ENCODE results near the gene XYLB.
"Not testable (repeated sequence)": the region's sequence is repeated elsewhere in the genome, so short reads cannot be mapped to it uniquely, and the experiment has no call there.

Gene XYLB

GRCh38 chr3:38346587-38347410, at the start of gene XYLB:
Gene XYLB (plus strand): TSS chr3:38346785. CDS start chr3:38346869, 84 bp downstream.
- DNase-seq (ENCODE audit: low spot score) = peak; percentile 89

DNA sequence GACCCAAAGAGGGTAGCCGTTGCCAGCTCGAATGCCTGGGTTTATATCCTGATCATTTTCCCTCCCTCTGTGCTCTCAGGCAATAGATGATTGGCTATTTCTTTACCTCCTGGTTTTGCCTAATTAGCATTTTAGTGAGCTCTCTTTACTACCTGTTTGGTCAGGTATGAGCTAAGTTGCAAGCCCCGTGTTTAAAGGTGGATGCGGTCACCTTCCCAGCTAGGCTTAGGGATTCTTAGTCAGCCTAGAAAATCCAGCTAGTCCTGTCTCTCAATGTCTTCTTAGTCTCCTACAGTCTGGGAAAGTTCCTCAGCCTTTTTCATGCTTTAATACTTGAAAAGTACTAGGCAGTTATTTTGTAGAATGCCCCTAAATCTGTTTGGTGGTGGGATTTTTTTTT, 49.5 kb upstream of the XYLB start:
- not testable (repeated sequence) for DNase-seq (ENCODE audit: low spot score)

DNA sequence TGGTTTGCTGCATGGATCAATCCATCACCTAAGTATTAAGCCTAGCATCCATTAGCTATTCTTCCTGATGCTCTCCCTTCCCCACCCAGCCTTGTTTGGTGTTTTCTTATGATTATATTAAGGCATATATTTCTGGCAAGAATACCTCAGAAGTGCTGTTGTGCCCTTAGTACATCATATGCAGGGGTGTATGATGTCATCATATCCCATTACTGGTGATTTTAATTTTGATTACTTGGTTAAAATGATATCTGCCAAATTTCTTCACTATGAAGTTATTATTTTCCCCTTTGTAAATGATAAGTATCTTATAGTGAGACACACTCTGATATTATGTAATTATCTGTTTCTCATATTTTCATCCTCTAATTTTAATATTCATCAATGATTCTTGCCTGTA, 49.0 kb upstream of the XYLB start:
- DNase-seq (ENCODE audit: low spot score) = no peak

DNA sequence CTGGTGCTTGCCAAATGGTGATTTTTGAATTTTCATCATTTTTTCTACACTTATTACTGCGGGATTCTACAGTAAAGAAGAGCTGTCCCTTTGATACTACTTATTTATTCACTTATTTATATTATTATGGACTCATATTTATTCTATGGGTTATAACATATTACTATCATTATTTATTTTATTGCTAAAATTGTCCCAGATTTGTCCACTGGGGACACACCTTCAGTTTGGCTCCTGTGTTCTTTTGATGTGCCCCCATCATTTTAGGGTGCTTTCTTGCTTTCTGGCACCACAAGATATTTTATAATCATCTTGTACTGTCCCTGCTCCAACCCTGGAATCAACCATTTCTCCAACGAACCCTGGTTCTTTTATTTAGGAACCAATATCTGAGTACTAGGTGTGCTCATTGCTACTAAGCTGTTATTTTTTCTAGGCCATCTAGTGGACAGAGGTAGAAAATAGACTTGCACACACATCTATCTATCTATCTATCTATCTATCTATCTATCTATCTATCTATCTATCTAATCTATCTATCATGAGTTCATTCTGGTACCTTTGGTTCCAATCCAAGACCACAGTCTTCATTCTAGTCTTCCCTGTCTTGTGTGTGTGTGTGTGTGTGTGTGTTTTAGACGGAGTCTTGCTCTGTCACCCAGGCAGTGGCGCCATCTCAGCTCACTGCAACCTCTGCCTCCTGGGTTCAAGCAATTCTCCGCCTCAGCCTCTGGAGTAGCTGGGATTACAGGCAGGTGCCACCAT, 48.5 kb upstream of the XYLB start:
- DNase-seq (ENCODE audit: low spot score) = no peak

- no peak for DNase-seq (ENCODE audit: low spot score)
Observed at GRCh38 chr3:38306941-38307340, 39.6 kb upstream of the XYLB start.

DNA sequence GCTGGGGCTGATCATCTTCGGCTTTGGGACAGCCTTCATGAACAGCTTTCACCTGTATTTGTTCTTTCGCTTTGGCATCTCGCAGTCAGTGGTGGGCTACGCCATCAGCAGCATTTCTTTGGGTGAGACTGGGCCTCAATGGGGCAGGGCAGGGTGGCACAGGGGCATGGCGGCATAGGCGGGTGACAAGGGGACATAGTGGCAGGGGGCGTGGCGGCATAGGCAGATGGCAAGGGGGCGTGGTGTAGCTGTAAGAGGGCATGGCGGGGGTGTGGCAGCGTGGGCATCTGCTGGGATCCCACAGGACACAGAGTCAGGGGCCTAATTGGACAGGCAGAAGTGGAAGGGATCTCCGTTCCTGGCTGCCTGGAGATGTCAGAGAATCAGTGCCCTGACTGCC, 39.0 kb upstream of the XYLB start:
- no peak for DNase-seq (ENCODE audit: low spot score)

- no peak for DNase-seq (ENCODE audit: low spot score)
Observed at GRCh38 chr3:38308456-38308855, 38.1 kb upstream of the XYLB start.

DNA sequence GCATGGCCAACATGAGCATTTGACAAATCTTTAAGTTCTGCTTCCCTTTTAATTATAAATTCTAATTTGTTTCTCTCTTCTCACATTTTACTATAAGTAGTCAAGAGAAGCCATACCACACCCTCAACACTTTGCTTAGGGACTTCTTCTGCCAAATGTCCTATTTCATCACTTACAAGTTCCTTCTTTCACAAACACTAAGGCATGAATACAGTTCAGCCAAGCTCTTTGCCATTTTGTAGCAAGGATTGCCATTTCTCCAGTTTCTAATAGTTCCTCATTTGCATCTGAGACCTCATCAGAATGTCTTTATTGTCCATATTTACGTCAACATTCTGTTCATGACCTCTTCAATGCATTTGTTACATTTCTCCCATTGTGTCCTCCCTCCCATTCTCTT, 35.1 kb upstream of the XYLB start:
- DNase-seq (ENCODE audit: low spot score) = no peak

DNA sequence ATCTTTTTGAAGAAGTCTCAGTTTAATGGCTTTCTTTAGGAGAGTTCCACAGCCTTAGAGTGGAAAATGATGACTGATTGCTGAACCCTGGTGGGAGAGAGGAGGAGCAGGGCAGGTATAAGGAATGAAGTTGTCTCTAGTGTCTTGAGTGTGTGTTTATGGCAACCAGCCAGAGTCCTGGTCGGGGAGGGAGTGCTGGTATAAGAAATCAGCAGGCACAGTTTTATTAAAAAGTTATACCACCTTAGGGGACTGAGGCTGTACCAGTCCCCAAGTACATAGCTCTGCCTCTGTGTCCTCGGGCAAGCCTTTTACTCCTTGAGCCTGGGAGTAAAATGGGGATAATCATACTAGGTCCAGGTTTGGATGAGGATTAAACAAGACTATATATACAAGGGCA, 34.6 kb upstream of the XYLB start:
- DNase-seq (ENCODE audit: low spot score) = no peak

- no peak for DNase-seq (ENCODE audit: low spot score)
Observed at GRCh38 chr3:38312356-38312755, 34.2 kb upstream of the XYLB start.

DNA sequence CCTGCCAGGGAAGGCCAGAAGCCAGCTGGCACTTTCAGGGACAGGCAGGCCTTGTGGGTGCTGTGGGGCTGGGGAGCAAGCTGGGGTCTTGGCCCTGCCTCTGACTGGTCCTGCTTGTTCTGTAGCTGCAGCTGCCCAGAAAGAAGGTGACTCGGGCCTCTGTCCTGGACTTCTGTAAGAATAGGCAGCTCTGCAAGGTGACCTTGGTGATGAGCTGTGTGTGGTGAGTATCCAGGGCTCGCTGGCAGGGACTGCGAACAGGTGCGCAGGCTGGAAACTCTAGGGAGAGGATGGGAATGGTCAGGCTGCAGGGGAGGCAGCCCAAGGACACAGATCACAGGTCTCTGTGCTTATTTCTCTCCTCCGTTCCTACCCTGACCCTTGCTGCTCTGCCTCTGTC, 33.3 kb upstream of the XYLB start:
- no peak for DNase-seq (ENCODE audit: low spot score)

DNA sequence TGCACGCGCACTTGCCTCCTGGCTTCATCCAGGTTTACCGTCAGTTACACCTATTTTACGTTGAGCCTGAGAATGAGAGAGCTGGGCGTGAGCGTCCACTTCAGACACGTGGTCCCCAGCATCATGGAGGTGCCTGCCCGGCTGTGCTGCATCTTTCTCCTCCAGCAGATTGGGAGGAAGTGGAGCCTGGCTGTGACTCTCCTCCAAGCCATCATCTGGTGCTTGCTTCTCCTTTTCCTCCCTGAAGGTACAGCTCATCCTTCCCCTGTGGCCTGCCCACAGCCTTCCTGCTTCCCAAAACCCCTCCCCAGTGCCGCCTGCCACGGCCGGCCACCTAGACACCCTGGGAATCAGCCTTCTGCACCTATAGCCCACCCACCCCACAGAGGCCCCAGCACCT, 32.9 kb upstream of the XYLB start:
- no peak for DNase-seq (ENCODE audit: low spot score)

- DNase-seq (ENCODE audit: low spot score) = no peak
Observed at GRCh38 chr3:38314112-38314763, 32.3 kb upstream of the XYLB start.

DNA sequence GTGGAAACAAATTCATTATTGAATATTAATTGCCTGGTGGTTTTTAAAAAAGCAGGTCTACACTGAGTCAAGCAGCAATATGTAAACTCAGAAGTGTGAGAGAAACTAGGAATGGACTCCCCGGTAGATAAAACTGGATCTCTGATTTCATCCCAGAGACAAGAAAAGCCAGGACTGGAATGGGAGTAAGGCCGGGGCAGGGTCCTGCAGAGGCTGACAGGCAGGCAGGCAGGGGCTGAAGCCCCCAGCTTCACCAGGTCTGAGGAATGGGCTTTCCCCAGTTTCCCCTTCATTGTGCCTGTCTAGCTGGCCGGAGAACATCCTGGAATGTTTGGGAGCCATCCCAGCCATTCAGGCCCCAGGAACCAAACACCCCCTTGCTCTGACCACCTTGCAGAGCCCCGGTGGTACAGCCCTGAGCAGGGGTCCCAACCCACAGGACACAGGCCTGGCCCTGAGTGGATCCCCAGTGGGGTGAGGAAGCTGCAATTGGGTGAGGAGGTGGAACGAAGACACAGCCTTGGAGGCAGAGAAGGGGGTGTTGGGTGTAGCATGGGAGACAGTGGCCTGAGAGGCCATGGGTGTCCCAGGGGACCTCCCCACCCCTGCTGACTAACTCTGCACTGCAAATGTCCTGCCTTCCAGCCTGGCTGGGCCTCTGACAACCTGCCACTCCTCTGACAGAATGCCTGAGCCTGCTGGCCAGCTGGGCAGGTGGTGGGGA, 31.7 kb upstream of the XYLB start:
- DNase-seq (ENCODE audit: low spot score) = no peak

DNA sequence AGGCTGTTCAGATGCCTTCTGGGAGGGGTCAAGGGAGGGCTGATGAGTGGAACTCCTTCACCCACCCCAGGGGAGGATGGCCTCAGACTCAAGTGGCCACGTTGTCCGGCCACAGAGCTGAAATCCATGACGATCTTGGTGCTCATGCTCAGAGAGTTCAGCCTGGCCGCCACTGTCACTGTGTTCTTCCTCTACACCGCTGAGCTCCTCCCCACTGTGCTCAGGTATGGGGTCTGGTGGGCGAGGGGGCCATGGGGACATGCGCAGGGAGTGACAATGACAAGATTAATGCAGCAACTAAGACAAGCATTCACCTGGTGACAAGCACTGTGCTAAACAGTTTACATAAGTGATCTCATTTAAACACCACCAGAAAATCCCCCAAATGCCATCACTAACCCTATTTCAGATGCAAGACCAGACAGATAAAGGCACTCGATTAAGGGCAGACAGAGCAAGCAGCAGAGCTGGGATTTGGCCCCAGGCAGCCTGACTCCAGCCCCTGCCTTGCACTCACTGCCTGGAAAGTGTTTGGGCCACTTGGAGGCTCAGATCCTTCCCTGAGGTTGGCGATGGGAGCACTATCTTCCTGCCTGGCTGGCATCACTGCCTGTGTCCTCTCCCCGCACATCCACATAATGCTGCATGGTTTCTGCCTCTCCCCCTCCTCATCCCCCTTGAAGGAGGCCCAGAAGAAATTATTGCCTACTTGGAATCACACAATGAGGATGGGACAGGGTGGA, 30.9 kb upstream of the XYLB start:
- no peak for DNase-seq (ENCODE audit: low spot score)

DNA sequence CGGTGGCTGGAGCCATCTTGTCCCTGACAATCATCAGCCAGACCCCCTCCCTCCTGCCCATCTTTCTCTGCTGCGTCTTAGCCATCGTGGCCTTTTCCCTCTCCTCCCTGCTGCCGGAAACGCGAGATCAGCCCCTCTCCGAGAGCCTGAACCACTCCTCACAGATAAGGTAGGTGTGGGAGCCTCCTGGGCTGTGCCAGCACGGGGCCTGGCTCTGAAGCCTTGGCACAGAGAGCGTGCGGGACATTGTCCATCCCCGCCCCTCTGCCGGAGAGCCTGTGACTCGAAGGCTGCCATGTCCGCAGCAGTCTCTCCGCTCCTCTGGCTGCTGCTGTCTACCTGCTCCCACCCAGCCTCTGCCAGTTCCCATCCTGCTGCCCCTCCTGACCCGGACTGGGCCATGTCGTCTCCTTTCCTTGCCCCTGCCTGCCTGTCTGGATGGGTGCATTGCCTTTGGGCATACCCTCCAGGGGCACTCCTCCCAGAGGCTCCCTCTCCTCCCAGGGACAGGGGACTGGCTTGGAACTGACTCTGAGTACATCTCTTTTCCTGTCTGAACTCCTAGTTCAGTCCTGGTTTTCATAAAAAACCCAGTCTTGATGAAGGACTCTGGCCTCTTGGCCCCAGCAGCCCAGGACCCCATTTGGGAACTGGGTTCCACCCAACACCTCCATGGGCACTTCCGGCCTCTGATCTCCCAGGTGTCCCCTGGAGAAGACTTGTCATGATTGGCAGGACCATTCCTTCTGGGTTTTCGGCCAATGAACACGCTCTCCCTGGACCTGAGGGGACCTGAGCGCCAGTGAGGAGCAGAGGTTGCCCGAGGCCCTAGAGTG, 30.0 kb upstream of the XYLB start:
- no peak for DNase-seq (ENCODE audit: low spot score)

DNA sequence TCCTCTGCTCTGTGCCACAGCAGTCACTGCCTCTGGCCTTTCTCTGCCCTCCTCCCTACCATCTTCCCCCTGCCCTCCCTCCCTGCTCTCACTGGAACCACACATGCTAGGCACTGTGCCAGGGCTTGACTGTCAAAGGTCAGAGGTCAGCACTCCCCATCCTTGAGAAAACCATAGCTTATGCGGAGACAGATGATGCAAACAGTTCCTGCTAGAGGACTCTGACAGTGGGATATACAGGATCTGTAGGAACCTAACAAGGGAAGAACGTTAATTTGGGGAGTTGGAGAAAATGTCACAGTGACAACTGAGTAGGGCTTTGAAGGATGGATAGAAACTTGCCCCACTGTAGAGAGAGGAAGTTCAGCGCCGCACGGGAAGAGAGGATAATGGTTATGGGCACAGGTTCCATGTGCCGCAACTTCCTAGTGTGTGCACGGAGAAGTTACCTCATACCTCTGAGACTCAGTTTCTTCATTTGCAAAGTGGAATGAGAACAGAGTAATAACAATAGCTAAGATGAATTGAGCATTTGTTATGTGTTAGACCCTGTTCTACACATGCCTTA, 29.3 kb upstream of the XYLB start:
- DNase-seq (ENCODE audit: low spot score) = no peak

GRCh38 chr3:38318766-38319671, 27.6 kb upstream of the XYLB start:
- no peak for DNase-seq (ENCODE audit: low spot score)

DNA sequence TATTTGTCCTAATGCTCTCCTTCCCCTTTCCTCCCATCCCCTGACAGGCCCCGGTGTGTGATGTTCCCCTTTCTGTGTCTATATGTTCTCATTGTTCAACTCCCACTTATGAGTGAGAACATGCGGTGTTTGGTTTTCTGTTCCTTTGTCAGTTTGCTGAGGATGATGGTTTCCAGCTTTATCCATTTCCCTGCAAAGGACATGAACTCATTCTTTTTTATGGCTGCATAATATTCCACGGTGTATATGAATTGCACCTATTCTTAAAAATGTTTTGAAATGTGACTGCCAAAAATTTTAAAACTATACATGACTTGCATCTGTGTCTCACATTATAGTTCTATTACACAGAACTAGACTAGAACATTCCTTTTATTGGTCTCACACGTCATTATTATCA, 25.9 kb upstream of the XYLB start:
- DNase-seq (ENCODE audit: low spot score) = not testable (repeated sequence)
